ENCODE results near the gene B3GALT5. TPM values are rescaled to one million over a fixed set of nuclear protein-coding genes. Genes with fewer than 3 reads are reported as not detected.
"Not testable (repeated sequence)": the region's sequence is repeated elsewhere in the genome, so short reads cannot be mapped to it uniquely, and the experiment has no call there.

Gene B3GALT5
- total RNA-seq, 2 donors from 2014 or later = 0.64 to 1.2 TPM

DNA sequence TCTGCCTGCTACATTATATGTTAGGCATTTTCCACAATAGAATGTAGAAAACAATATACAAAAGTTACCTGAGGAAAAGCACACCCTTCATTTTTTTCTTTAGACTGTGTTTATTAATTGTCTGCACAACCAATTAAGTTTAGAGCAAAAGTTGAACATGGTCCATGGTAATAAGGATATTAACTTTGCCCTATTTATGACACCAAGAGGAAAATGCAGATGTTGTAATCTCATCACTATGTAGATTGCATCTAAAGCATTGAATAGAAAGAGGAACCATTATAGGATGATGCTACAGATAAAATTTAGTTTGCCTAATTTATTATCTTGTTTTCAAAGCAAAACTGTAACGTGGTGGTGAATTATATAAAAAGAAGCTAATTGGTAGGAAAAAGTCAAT lies 72.5 kb downstream of the B3GALT5 start:
- Histone ChIP-seq H3K27ac (no peak overlapping the region), H3K36me3 (no peaks in the 10 kb centered on the region), H3K9me3 (no peaks in the 10 kb centered on the region), H3K4me3 (no peak overlapping the region), H3K27me3 (replicated peaks; ENCODE audit: insufficient read depth) (no peaks in the 10 kb centered on the region), H3K4me1 (replicated peaks) (no peaks in the 10 kb centered on the region)
- 56% methylated on average over 1 of the region's 1 CpG for WGBS
- DNase-seq (ENCODE audit: low spot score) = no peak
- TF ChIP-seq CTCF (IDR thresholded peaks at IDR 0.05) (no peak), POLR2AphosphoS5 (IDR thresholded peaks at IDR 0.05) (no peak), POLR2A (IDR thresholded peaks at IDR 0.05) (no peak)
- intact Hi-C loops (cut with DNase I) = no loop called here

GRCh38 chr21:39685991-39686390 lies 73.3 kb downstream of the B3GALT5 start:
- DNase-seq (ENCODE audit: low spot score) = no peak
- Histone ChIP-seq H3K9me3 (no peaks in the 10 kb centered on the region), H3K27ac (no peak overlapping the region), H3K36me3 (no peaks in the 10 kb centered on the region), H3K27me3 (replicated peaks; ENCODE audit: insufficient read depth) (no peaks in the 10 kb centered on the region), H3K4me1 (replicated peaks) (no peaks in the 10 kb centered on the region), H3K4me3 (no peak overlapping the region)
- intact Hi-C loops (cut with DNase I) = no loop called here
- no peak for TF ChIP-seq POLR2A (IDR thresholded peaks at IDR 0.05)
- no peak for TF ChIP-seq CTCF (IDR thresholded peaks at IDR 0.05)
- TF ChIP-seq POLR2AphosphoS5 (IDR thresholded peaks at IDR 0.05) = no peak
- 95% methylated on average over 5 of the region's 5 CpGs for WGBS

GRCh38 chr21:39686646-39687468 lies 74.1 kb downstream of the B3GALT5 start:
- H3K27ac ChIP-seq = no peak overlapping the region
- H3K4me1 ChIP-seq (replicated peaks) = no peaks in the 10 kb centered on the region
- no peaks in the 10 kb centered on the region for H3K9me3 ChIP-seq
- no peak for TF ChIP-seq POLR2AphosphoS5 (IDR thresholded peaks at IDR 0.05)
- no peak for TF ChIP-seq CTCF (IDR thresholded peaks at IDR 0.05)
- no peak for TF ChIP-seq POLR2A (IDR thresholded peaks at IDR 0.05)
- no peaks in the 10 kb centered on the region for H3K27me3 ChIP-seq (replicated peaks; ENCODE audit: insufficient read depth)
- H3K4me3 ChIP-seq = no peak overlapping the region
- DNase-seq (ENCODE audit: low spot score) = no peak
- H3K36me3 ChIP-seq = no peaks in the 10 kb centered on the region
- intact Hi-C loops (cut with DNase I) = no loop called here
- 74% methylated on average over 15 of the region's 15 CpGs for WGBS

DNA sequence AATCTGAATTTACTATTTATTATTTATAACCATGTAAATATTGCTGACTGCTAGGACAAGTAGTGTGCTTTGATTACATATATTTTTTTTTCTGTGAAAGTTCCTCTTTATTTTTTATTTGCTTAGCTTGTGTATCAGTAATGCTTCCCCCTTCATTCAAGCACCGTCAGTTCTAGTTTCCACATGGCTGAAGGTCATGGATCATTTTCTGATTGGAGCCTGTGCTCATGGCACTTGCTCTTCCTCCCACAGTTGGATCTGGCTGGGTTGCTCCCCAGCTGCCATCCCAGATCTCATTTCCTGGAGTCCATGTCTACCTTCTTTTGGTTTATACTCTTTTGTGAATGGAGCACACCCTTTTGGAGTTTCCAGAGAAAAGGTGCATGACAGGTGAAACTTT lies 75.3 kb downstream of the B3GALT5 start:
- H3K27ac ChIP-seq = no peak overlapping the region
- WGBS = 89% methylated on average over 1 of the region's 1 CpG
- TF ChIP-seq CTCF (IDR thresholded peaks at IDR 0.05) (no peak), POLR2A (IDR thresholded peaks at IDR 0.05) (no peak), POLR2AphosphoS5 (IDR thresholded peaks at IDR 0.05) (no peak)
- H3K36me3 ChIP-seq = no peaks in the 10 kb centered on the region
- no peak for DNase-seq (ENCODE audit: low spot score)
- intact Hi-C loops (cut with DNase I) = no loop called here
- no peaks in the 10 kb centered on the region for H3K4me1 ChIP-seq (replicated peaks)
- no peaks in the 10 kb centered on the region for H3K27me3 ChIP-seq (replicated peaks; ENCODE audit: insufficient read depth)
- H3K9me3 ChIP-seq = no peaks in the 10 kb centered on the region
- H3K4me3 ChIP-seq = no peak overlapping the region

DNA sequence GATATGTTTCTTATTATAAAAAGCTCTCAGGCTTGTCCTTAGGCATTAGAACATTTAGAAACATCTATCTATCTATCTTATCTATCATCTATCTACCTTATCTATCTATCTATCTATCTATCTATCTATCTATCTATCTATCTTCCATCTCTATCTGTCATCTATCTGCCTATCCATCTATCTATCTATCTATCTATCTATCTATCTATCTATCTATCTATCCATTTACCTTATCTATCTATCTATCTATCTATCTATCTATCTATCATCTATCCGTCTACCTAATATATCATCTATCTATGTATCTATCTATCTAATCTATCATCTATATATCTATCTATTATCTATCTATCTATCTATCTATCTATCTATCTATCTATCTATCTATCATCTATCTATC lies 77.1 kb downstream of the B3GALT5 start:
- WGBS = 100% methylated on average over 1 of the region's 1 CpG
- intact Hi-C loops (cut with DNase I); H3K9me3 ChIP-seq; H3K27ac ChIP-seq; DNase-seq (ENCODE audit: low spot score); H3K27me3 ChIP-seq (replicated peaks; ENCODE audit: insufficient read depth); H3K4me3 ChIP-seq; H3K36me3 ChIP-seq; H3K4me1 ChIP-seq (replicated peaks): not testable (repeated sequence)

Data from prostate gland (tissue), 2 donors.